ES-I3 (cell line): ENCODE data around the gene NEK3.
"Not testable (repeated sequence)": the region's sequence is repeated elsewhere in the genome, so short reads cannot be mapped to it uniquely, and the experiment has no call there.

ENCODE experiments used
- H3K36me3 ChIP-seq: 2 replicates; pipeline ENCODE4 v1.6.1; 2013; ENCODE audit warnings: mild to moderate bottlenecking, low read length, control low read depth, moderate library complexity; ENCODE audit not compliant: insufficient read depth
- H3K4me1 ChIP-seq: 2 replicates; pipeline ENCODE4 v1.6.1; 2013; ENCODE audit warnings: mild to moderate bottlenecking, control low read depth, low read length; ENCODE audit not compliant: insufficient read depth
- H3K9ac ChIP-seq: 2 replicates; pipeline ENCODE4 v1.6.1; 2013; ENCODE audit warnings: low read depth, mild to moderate bottlenecking, low read length, moderate library complexity
- H3K9me3 ChIP-seq: 2 replicates; pipeline ENCODE4 v1.6.1; 2013; ENCODE audit warnings: mild to moderate bottlenecking, low read length, moderate library complexity; ENCODE audit not compliant: control insufficient read depth, insufficient read depth

The NEK3 gene

DNA sequence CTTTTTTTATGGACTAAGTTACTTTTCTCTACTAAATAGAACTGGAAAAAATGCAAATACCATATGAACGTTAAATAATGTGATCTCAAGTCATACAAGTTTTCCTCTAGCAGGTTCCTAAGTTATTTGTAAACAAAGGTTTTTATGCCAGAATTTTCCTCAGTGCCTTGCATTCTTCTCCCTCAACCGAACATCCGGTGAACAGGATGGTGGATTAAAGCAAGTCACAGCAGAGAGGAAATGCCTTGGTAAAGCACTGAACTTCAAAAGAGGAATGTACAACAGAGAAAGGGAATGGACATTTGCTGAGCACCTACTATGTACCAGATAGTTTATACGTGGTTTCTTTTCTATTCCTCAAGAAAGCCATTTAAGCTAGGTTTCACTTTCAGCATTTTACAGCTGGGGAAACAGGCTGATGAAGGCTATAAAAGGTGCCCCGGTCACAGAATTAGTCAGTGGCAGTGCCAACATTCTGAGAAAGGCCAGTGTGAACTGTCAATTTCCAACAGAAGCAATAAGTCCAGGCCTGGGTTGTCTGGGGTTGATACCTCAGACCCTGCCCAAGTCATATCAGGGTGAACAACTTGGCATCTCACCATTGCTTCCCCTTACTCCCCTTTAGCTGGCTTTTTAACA, 22.0 kb upstream of the NEK3 start:
- not testable (repeated sequence) for H3K9me3 ChIP-seq, H3K9ac ChIP-seq, H3K4me1 ChIP-seq, H3K36me3 ChIP-seq

GRCh38 chr13:52179925-52180324, 20.5 kb upstream of the NEK3 start:
- H3K4me1 ChIP-seq = no peaks in the 10 kb centered on the region
- peaks cover 8% of the 10 kb centered on the region for H3K36me3 ChIP-seq
- H3K9me3 ChIP-seq = no peaks in the 10 kb centered on the region
- H3K9ac ChIP-seq = no peak overlapping the region

GRCh38 chr13:52177276-52177675, 17.9 kb upstream of the NEK3 start:
- no peaks in the 10 kb centered on the region for H3K9me3 ChIP-seq
- no peaks in the 10 kb centered on the region for H3K4me1 ChIP-seq
- H3K9ac ChIP-seq = no peak overlapping the region
- no peaks in the 10 kb centered on the region; the same call in 1 of the 2 replicates for H3K36me3 ChIP-seq

- H3K36me3 ChIP-seq, H3K9me3 ChIP-seq, H3K4me1 ChIP-seq, H3K9ac ChIP-seq: not testable (repeated sequence)
These were observed 14.6 kb upstream of the NEK3 start for GRCh38 chr13:52173970-52174369.

GRCh38 chr13:52173373-52173772, 14.0 kb upstream of the NEK3 start:
- no peaks in the 10 kb centered on the region; the same call in 1 of the 2 replicates for H3K36me3 ChIP-seq
- H3K4me1 ChIP-seq = no peaks in the 10 kb centered on the region
- no peak overlapping the region for H3K9ac ChIP-seq

GRCh38 chr13:52171686-52172085, 12.3 kb upstream of the NEK3 start:
- H3K36me3 ChIP-seq, H3K9ac ChIP-seq, H3K9me3 ChIP-seq, H3K4me1 ChIP-seq: not testable (repeated sequence)

More at GRCh38 chr13:52173373-52173772, 14.0 kb upstream of the NEK3 start:
- H3K9me3 ChIP-seq = no peaks in the 10 kb centered on the region

GRCh38 chr13:52170828-52171391, 11.5 kb upstream of the NEK3 start:
- not testable (repeated sequence) for H3K9me3 ChIP-seq, H3K9ac ChIP-seq, H3K36me3 ChIP-seq, H3K4me1 ChIP-seq

DNA sequence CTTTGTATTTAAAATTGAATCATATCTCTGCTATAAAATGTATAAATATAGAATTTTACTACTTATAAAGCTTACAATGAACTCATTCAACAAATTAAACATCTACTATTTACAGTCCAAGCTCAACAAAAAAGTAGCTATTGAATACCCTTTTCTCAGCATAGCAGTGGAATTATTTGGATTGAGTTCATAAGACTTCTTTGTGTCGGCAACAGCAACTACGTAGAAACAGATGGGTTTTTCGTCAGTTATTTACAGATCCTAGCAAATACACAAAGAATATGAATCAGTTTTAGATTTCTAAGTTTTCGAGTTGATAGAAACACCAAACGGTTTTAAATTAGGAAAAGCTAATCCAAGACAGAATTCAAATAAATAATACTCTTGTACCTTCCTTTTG, 10.4 kb upstream of the NEK3 start:
- H3K9ac ChIP-seq = no peak overlapping the region
- H3K36me3 ChIP-seq = peaks cover 5% of the 10 kb centered on the region; the same call in 1 of the 2 replicates
- H3K9me3 ChIP-seq = no peaks in the 10 kb centered on the region
- H3K4me1 ChIP-seq = no peaks in the 10 kb centered on the region

GRCh38 chr13:52165411-52165810, 6.0 kb upstream of the NEK3 start:
- Histone ChIP-seq H3K36me3 (peaks cover 5% of the 10 kb centered on the region; the same call in 1 of the 2 replicates), H3K9me3 (no peaks in the 10 kb centered on the region), H3K9ac (no peak overlapping the region), H3K4me1 (0 out of 2 replicates have a peak, but pooled peaks cover 3% of the 10 kb centered on the region)

- Histone ChIP-seq H3K9ac (no peak overlapping the region), H3K4me1 (0 out of 2 replicates have a peak, but pooled peaks cover 3% of the 10 kb centered on the region), H3K9me3 (no peaks in the 10 kb centered on the region), H3K36me3 (peaks cover 5% of the 10 kb centered on the region; the same call in 1 of the 2 replicates)
These were observed 5.6 kb upstream of the NEK3 start for GRCh38 chr13:52164989-52165388.

GRCh38 chr13:52163878-52164277, 4.5 kb upstream of the NEK3 start:
- not testable (repeated sequence) for H3K9ac ChIP-seq, H3K4me1 ChIP-seq, H3K9me3 ChIP-seq, H3K36me3 ChIP-seq

DNA sequence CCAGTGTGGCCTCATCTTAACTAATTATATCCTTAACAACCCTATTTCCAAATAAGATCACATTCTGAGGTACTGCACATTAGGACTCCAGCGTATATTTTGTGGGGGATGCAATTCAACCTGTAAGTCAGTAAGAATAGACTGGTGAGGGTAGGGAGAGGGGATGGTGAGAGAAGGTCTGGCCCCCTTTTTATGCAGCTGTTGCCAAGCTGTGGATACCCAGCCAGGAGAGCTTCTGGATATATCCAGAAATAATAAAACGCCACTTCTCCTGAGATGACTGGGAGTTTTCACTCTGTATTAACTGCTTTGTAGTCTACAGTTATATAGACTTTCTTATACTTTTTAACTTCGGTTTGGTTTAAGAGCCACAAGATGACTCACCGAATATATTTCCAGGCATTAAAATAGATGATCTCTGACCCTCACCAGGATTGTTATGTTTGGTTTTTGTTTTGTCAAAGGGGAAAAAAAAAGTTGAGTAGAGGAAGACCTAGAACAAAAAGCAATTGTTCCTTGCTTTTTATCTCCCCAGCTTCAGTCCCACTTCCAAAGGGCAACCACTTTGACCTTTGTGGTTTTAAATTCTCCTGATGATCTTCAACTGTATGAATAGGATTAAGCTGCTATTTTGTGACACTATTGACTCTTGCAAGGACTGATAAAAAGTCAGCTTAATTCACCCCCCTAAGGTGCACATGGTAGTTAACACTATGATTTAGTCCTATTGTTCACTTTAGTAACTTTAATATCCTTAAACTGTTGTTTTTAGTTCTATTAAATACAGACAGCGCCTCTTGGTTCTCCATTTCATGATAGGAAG, 3.1 kb upstream of the NEK3 start:
- Histone ChIP-seq H3K9me3 (no peaks in the 10 kb centered on the region), H3K36me3 (peaks cover 5% of the 10 kb centered on the region; the same call in 1 of the 2 replicates), H3K4me1 (peaks cover 5% of the 10 kb centered on the region; the same call in 1 of the 2 replicates), H3K9ac (no peak overlapping the region)

DNA sequence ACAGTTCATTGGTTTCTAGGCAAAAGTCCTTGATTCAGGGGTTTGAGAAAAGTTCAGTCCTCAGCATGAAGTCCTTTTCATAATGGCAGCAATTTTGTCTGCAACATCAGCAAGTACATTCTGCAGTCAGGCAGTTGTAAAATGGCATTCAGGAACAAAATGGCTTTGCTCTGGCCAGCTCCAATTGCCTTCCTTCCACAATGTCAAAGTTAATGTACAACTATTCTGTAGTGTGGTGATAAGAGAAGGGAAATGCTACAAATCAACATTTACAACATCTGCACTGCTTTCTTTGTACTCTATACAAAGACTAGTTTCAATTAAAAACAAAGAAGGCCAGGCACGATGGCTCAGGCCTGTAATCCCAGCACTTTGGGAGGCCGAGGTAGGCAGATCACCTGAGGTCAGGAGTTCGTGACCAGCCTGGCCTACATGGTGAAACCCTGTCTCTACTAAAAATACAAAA, 1.8 kb upstream of the NEK3 start:
- Histone ChIP-seq H3K36me3 (no peaks in the 10 kb centered on the region), H3K4me1 (peaks cover 15% of the 10 kb centered on the region), H3K9me3 (no peaks in the 10 kb centered on the region), H3K9ac (no peak overlapping the region)

DNA sequence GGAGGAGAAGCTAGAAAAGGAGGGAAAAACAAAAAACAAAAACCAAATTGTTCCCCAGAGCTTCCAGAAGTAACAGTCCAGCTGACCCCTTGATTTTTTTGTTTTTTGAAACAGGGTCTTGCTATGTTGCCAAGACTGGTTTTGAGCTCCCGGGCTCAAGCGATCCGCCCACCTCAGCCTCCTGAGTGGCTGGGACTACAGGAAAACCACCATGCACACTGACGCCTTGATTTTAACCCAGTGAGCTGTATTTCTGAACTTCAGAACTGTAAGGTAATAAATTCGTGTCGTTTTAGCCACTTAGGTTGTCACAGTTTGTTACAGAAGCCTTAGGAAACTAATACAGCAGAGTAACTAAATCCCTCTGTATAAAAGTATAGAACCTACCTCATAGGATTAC, 1.1 kb upstream of the NEK3 start:
- Histone ChIP-seq H3K9ac (no peak overlapping the region), H3K36me3 (no peaks in the 10 kb centered on the region), H3K9me3 (no peaks in the 10 kb centered on the region), H3K4me1 (peaks cover 15% of the 10 kb centered on the region)

- Histone ChIP-seq H3K36me3 (no peaks in the 10 kb centered on the region), H3K9ac (no peak overlapping the region), H3K4me1 (peaks cover 15% of the 10 kb centered on the region), H3K9me3 (no peaks in the 10 kb centered on the region)
These were observed 656 bp upstream of the NEK3 start for GRCh38 chr13:52160053-52160452.
